ENCODE measurements around the gene PHF24.
"Not testable (repeated sequence)": the region's sequence is repeated elsewhere in the genome, so short reads cannot be mapped to it uniquely, and the experiment has no call there.

The PHF24 gene

DNA sequence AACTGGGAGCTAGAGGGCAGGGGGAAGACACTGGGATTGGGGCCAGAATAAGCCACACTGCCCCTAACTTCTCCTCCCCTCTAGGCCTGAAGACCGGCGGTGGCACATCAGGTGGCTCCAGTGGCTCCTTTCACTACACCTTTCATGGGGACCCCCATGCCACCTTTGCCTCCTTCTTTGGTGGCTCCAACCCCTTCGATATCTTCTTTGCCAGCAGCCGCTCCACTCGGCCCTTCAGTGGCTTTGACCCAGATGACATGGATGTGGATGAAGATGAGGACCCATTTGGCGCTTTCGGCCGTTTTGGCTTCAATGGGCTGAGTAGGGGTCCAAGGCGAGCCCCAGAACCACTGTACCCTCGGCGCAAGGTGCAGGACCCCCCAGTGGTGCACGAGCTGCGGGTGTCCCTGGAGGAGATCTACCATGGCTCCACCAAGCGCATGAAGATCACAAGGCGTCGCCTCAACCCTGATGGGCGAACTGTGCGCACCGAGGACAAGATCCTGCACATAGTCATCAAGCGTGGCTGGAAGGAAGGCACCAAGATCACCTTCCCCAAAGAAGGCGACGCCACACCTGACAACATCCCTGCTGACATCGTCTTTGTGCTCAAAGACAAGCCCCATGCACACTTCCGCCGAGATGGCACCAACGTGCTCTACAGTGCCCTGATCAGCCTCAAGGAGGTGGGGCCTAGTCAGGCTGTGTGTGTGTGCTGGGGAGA lies 38.3 kb downstream of the PHF24 start:
- no peak for DNase-seq (ENCODE audit: low read depth in 1 of 2, low spot score in 1 of 2)

DNA sequence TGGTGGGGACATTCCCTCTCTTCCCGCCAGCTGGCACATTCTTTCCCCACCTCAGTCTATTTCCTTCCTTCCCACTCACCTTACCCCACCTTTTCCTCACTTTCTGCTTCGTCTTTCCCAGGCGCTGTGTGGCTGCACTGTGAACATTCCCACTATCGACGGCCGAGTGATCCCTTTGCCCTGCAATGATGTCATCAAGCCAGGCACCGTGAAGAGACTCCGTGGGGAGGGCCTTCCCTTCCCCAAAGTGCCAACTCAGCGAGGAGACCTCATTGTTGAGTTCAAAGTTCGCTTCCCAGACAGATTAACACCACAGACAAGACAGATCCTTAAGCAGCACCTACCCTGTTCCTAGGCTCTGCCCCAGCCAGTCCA lies 38.8 kb downstream of the PHF24 start:
- no peak for DNase-seq (ENCODE audit: low read depth in 1 of 2, low spot score in 1 of 2)

DNA sequence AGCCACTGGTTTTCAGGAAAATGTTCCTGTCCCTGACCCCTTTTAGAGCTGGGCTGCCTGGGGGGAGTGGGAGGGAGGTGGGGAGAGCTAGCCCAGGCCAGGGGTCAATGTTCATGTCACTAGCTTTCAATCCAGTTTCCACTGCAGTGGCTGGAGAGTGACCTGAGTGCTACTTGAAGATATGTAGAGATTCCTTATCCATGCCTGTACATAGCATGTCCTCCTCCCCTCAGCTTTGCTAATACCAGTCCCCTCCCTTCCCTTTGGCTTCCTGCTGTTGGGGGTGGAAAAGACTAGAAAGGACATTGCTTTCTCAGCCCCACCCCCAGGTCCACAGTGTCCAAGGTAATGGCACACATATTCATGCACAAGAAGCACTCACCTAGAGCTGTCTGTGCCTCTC lies 39.3 kb downstream of the PHF24 start:
- DNase-seq (ENCODE audit: low read depth in 1 of 2, low spot score in 1 of 2): no peak

DNA sequence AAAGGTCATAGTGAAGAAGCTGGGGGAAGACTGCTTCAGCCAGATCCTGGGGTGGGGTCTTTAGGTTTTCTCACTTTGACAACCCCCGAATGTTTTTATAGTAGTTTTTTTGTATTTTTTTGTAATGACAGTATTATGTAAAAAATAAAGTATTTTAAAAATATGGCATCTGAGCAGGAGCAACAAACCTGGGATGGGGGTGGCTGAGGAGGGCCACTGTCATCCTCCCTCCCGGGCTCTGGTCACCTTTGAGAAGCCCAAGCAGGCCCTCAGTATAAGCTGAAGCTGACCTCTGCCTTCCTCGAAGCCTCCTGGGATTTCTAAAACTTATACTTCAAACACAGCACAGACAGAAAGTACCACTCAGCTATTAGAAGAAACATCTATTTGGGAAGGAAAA lies 40.2 kb downstream of the PHF24 start:
- DNase-seq (ENCODE audit: low read depth in 1 of 2, low spot score in 1 of 2): no peak

DNA sequence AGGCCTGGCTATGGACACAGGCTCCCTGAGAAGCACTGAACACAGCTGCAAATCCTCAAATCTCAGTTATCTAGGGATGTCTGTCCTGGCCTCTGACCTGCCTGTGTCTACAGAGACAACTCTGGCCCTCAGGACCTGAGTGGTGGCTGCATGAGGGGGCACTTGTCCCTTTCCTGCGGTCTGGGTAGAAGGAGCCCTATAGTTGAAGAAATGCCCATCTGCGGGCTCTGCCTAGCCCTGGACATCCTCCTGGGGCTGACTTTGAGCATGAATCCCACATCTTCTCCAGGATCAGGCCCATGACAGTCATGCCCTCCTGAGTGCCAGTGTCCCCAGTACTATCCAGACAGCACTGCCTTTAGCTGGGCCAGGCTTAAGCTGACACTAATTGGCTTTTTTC lies 41.5 kb downstream of the PHF24 start:
- no peak for DNase-seq (ENCODE audit: low read depth in 1 of 2, low spot score in 1 of 2)

DNA sequence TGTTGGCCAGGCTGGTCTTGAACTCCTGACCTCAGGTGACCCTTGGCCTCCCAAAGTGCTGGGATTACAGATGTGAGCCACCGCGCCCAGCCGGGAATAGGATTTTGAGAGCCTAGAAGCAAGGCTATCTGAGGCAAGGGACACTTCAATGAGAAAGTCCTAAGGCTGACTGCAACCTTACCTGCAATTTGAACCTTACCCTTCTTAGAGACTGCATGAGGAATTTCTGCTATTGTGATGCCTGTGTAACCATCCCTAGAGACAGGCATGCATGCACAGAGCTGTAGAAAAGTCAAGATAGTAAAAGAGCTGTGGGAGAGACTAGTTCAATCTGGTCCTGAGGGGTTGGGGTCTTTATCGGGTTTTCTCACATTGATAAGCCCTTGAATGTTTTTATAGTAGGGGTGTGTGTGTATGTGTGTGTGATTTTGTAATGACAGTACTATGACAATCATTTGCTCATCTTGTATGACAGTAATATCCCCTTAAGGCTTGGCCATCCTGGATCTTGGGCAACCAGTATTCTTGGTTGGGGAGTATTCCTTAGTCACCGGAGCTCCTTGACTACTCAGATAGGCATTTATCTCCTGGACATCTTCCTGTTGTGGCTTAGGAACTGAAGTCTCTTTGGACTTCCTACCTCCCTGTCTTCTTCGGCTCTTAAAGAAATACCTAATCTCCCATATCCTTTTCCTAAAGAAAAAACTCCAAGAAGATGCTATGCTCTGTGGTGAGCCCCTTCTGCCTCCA lies 42.6 kb downstream of the PHF24 start:
- DNase-seq (ENCODE audit: low read depth in 1 of 2, low spot score in 1 of 2): no peak

DNA sequence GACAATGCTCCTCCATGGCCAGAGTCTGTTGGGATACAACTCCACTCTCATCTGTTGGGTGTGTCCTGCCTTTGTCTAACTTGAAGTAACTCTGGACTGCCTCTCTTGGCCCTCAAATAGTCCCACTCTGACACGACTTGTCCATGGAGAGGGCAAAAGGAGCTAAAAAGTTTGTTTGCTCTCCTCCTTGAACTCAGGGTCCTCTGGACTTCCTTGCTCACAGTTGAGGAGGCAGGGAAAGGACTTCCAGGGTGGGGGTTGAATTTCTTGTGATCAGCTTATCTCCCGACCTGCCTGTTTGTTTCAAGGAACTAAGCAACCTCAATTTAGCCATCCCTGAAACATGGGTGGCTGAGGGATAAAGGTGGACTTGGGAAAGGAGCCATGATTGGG lies 43.2 kb downstream of the PHF24 start:
- DNase-seq (ENCODE audit: low read depth in 1 of 2, low spot score in 1 of 2): no peak

DNA sequence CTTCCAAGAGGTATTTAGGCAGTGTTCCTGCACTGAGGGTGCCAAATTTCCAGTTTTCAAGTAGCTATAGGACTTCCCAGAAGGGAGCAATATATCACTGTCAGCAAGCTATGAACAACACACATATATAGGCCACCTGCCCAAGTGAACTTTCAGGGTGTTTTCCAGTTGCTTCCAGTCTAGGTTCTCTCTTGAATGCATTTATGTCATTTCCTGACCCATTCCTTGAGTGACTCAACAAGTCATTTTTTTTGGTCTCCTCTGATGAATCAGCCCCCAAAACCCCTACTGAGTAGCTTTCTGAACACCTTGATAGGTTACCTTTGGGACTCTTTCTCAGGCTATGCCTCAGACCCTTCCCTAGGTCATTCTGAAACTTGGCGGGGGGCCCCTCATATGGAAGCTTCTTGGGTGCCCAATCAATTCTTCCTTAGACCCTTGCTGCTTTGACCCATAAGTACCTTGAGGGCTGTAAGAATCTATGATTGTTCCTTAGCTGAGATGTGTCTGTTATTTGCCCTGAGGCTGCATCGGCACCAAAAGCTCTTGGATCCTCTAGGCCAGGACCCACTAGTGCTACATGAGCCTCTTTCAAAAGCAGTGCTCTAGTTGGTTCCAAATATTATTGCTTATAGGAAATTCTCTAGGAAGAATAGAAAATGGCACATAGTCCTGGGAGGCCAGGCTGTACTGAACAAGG lies 43.9 kb downstream of the PHF24 start:
- DNase-seq (ENCODE audit: low read depth in 1 of 2, low spot score in 1 of 2): no peak

DNA sequence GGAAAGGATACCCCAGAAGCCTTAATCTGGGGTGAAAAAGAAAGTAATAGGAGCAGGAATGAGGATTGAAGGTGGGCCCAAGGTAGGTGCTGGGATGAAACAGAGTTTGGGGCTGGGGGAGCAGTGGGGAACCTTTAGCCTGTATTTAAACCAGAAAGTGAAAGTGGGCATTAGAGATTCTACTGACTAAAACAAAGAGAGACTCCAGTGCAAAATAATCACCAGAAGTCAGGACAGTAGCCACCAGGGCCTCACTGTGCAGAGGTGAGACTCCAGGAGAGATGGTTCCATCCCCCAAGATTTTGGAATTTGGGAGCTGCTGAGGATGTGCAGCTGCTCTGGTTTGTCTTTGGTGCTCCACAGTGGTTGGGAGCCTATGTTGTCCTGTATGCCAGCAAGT lies 44.5 kb downstream of the PHF24 start:
- DNase-seq (ENCODE audit: low read depth in 1 of 2, low spot score in 1 of 2): no peak

DNA sequence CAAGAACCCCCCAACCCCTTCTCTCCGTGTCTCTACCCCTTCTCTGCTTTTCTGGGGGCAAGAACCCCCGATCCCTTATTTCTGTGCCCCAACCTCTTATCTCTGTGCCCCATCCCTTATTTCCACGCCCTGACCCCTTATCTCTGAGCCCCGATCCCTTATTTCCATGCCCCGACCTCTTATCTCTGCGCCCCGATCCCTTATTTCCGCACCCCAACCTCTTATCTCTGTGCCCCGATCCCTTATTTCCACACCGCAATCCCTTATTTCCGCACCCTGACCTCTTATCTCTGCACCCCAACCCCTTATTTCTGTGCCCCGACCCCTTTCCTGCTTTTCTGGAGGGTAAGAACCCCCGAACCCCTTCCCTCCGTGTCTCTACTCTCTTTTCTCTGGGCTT lies 46.2 kb downstream of the PHF24 start:
- DNase-seq (ENCODE audit: low read depth in 1 of 2, low spot score in 1 of 2): not testable (repeated sequence)

DNA sequence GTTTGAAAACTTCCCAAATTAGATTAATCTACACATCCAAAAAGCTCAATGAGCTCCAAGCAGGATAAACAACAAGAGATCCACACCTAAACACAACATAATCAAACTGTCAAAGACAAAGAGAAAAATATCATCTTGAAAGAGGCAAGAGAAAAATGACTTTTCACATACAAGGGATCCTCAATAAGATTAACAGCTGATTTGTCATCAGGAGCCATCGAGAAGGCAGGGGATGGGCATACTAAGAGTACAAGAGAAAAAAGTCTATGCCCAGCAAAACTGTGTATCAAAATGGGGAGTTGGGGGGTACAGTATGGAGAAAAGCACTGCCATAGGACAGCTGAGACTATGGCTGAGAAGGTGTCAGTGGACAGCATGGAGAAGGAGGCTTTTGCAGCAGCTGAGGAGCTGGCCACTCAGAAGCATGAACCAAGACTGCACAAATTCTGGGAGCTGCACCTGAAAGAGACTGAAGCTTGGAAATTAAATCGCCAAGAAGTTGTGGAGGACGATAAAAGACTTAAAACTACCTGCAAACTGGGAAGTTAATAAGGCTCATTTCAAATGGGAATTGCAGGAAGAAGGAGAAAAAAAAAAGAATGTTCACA lies 52.4 kb downstream of the PHF24 start:
- DNase-seq (ENCODE audit: low read depth in 1 of 2, low spot score in 1 of 2): no peak

DNA sequence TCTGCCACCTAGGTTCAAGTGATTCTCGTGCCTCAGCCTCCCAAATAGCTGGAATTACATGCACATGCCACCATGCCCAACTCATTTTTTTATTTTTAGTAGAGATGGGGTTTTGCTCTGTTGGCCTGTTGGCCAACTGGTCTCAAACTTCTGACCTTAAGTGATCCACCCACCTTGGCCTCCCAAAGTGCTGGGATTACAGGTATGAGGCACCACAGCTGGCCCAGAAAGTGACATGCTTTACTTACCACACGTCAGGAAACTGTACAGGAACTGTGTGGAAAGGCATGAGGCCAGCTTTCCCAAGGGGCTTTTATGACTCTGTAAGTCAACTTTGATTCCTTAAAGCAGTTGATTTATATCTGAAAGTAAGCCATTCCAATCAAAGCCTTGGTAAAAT lies 56.4 kb downstream of the PHF24 start:
- no peak for DNase-seq (ENCODE audit: low read depth in 1 of 2, low spot score in 1 of 2)

DNA sequence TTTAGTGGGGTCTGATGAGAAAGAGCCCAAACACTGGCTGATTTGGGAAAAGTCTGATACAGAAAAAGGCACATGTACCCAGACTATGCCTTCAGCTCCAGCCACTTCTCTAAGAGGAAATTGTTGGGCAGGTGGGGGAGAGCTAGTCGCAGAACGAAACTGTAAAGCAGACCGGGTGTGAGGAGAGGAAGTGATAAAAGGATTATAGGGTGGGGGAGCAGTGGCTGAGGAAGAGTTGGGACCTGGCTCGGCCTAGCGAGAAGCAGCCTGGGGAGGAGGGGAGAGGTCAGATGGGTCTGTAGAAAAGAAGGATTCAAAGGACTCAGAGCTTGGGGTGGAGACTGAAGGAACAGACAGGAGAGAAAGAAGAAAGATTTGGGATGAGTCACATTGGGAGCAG lies 65.4 kb downstream of the PHF24 start:
- DNase-seq (ENCODE audit: low read depth in 1 of 2, low spot score in 1 of 2): not testable (repeated sequence)

DNA sequence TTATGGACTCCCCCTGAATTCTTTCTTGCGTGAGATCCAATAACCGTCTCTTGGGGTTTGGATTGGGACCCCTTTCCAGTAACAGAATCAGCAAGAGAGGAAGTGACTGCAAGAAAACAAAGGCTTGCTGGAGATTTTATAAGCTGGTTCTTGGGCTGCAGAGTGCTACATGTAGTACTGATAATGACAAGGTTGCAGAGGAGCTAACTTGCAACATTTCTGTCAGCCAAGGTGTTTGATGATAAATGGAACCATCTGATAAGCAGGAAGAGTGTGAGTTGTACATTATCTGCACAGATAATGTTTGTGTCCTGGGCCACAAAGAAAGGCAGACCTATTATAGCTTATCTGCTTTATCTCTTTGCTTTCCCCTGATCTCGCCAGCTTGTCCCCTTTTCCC lies 68.6 kb downstream of the PHF24 start:
- no peak for DNase-seq (ENCODE audit: low read depth in 1 of 2, low spot score in 1 of 2)

DNA sequence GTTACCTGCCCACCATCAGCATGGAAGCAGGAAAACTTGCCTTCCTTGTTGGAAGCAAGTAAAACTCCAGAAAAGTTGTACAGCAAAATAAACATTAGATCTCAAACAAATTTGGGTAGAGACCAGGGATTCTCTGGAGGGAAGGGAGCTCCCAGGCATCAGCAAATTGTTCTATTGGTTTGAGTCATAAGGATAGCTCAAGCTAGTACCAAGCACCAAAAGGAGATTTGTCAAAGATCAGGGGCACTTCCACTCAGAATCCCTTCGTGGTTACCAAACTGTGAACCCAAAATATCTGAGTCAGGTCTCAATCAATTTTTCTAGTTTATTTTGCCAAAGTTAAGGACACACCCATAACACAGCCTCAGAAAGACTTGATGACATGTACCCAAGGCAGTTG lies 69.3 kb downstream of the PHF24 start:
- no peak for DNase-seq (ENCODE audit: low read depth in 1 of 2, low spot score in 1 of 2)

DNA sequence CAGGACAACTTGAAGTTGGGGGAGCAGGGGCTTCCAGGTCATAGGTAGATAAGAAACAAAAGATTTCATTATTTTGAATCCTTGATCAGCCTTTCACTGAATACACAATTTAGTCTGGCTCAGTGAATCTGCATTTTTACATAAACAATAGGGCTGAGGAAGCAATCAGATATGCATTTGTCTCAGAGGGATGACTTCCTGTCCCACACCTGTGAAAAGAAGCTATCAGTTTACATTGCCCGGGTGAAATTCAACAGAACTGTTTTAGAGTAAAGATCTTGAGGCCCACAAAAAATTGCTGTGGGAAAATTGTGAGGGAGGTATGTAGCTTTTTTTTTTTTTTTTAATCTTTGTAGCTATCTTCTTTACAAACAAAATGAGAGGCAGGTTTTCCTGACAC lies 69.8 kb downstream of the PHF24 start:
- no peak for DNase-seq (ENCODE audit: low read depth in 1 of 2, low spot score in 1 of 2)

DNA sequence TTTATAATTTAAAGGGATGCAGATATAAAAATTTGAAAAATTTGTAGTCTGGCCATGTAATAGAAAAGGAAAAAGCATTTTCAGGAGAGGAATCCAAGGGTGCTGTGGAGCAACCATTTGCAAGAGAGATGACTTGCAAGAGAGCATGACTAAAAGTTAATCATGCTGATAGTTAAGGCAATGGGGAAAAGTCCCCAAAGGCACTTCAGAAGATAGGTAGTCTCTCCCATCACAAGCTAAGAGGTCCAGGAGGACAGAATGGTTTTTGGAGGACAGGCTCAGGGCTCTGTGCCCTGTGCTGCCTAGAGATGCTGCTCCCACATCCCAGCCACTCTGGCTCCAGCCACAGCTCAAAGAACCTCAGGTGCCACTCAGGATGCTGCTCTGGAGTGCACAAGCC lies 70.3 kb downstream of the PHF24 start:
- DNase-seq (ENCODE audit: low read depth in 1 of 2, low spot score in 1 of 2): no peak

DNA sequence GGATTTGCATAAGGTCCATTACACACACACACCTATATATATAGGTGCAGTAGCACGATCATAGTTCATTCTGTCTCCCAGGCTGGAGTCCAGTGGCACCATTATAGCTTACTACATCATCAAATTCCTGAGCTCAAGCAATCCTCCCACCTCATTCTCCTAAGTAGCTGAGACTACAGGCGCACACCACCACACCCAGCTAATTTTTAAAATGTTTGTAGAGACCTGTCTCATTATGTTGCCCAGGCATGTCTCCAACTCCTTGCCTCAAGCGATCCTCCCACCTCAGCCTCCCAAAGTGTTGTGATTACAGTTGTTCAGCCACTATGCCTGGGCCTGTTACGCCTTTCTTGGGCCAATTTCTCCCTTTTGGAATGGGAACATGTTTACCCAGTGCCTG lies 71.2 kb downstream of the PHF24 start:
- no peak for DNase-seq (ENCODE audit: low read depth in 1 of 2, low spot score in 1 of 2)

DNA sequence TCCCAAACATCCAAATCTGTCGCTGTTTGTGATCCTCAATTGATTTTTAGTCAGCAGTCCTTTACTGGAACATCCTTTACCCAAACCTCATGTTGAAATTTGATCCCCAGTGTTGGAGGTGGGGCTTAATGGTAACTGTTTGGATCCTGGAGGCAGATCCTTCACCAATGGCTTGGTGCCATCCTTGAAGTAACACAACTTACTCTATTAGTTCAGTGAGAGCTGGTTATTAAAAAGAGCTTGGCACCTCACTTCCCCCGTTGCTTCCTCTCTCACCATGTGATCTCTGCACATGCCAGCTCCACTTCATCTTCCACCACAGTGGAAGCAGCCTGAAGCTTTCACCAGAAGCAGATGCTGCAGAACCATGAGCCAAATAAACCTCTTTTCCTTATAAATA lies 71.8 kb downstream of the PHF24 start:
- DNase-seq (ENCODE audit: low read depth in 1 of 2, low spot score in 1 of 2): no peak

Measured in activated CD4-positive, alpha-beta T cell treated with anti-CD3 and anti-CD28 coated beads, Interleukin-2, amount 50 U/mL, for 24 hours (primary cell).